Neural progenitor cell (in vitro differentiated cells): ENCODE data around the gene TEX2. TPM values are rescaled to one million over a fixed set of nuclear protein-coding genes. Genes with fewer than 3 reads are reported as not detected.
"Not testable (repeated sequence)": the region's sequence is repeated elsewhere in the genome, so short reads cannot be mapped to it uniquely, and the experiment has no call there.

Experiments
- DNase-seq: peaks from one replicate; pipeline ENCODE4 v3.0.0-alpha.2; 2016; ENCODE audit warnings: low spot score
- H2AFZ ChIP-seq: fragments of 200-600 bp; sonication (generic); replicated peaks from 2 replicates; pipeline ENCODE4 v1.6.1; 2016; ENCODE audit warnings: antibody characterized with exemption
- H3F3A ChIP-seq: fragments of 200-600 bp; sonication (generic); 2 replicates; pipeline ENCODE4 v1.6.1; 2016; ENCODE audit warnings: antibody characterized with exemption, low read depth
- H3K27ac ChIP-seq: fragments of 200-600 bp; sonication (generic); 2 replicates; pipeline ENCODE4 v1.5.1; 2016; ENCODE audit warnings: mild to moderate bottlenecking
- H3K27me3 ChIP-seq: fragments of 200-600 bp; sonication (generic); 2 replicates; pipeline ENCODE4 v1.6.1; 2016; ENCODE audit warnings: mild to moderate bottlenecking, moderate library complexity
- H3K36me3 ChIP-seq: fragments of 200-600 bp; sonication (generic); 2 replicates; pipeline ENCODE4 v1.5.1; 2016
- H3K4me1 ChIP-seq: fragments of 200-600 bp; sonication (generic); 2 replicates; pipeline ENCODE4 v1.6.1; 2016; ENCODE audit warnings: mixed run types
- H3K4me2 ChIP-seq: fragments of 200-600 bp; sonication (generic); 2 replicates; pipeline ENCODE4 v1.6.1; 2016
- H3K4me3 ChIP-seq: fragments of 200-600 bp; sonication (generic); 2 replicates; pipeline ENCODE4 v1.5.1; 2016
- H3K79me2 ChIP-seq: fragments of 200-600 bp; sonication (generic); 2 replicates; pipeline ENCODE4 v1.6.1; 2016; ENCODE audit warnings: low read depth
- H3K9ac ChIP-seq: fragments of 200-600 bp; sonication (generic); 2 replicates; pipeline ENCODE4 v1.6.1; 2016
- H3K9me3 ChIP-seq: fragments of 200-600 bp; sonication (generic); 2 replicates; pipeline ENCODE4 v1.5.1; 2016; ENCODE audit warnings: low read depth
- H4K20me1 ChIP-seq: fragments of 200-600 bp; sonication (generic); 2 replicates; pipeline ENCODE4 v1.6.1; 2016; ENCODE audit warnings: low read depth
- H3K27ac Mint-ChIP-seq: 3 replicates; pipeline ENCODE4 v1.8.0; 2021; ENCODE audit warnings: mixed read lengths
- H3K27me3 Mint-ChIP-seq: 2 replicates; pipeline ENCODE4 v1.8.0; 2022; ENCODE audit warnings: low read depth, mild to moderate bottlenecking, inconsistent platforms, moderate library complexity, mixed read lengths; ENCODE audit not compliant: insufficient read depth
- H3K36me3 Mint-ChIP-seq: 3 replicates; pipeline ENCODE4 v1.8.0; 2021; ENCODE audit warnings: mixed read lengths
- H3K4me1 Mint-ChIP-seq: 3 replicates; pipeline ENCODE4 v1.8.0; 2021; ENCODE audit warnings: mixed read lengths
- H3K4me3 Mint-ChIP-seq: 3 replicates; pipeline ENCODE4 v1.8.0; 2021; ENCODE audit warnings: mild to moderate bottlenecking, moderate library complexity, mixed read lengths
- H3K9me3 Mint-ChIP-seq: 3 replicates; pipeline ENCODE4 v1.8.0; 2020; ENCODE audit warnings: mixed read lengths
- CTCF ChIP-seq: fragments of 200-600 bp; sonication (generic); IDR thresholded peaks from 2 replicates; pipeline ENCODE4 v1.5.1; 2017; ENCODE audit warnings: antibody characterized with exemption, mild to moderate bottlenecking
- EZH2 ChIP-seq: fragments of 200-600 bp; sonication (generic); IDR thresholded peaks from 2 replicates; pipeline ENCODE4 v1.6.1; 2017; ENCODE audit warnings: antibody characterized with exemption, mild to moderate bottlenecking, moderate library complexity
- EZH2phosphoT487 ChIP-seq: fragments of 200-600 bp; sonication (generic); IDR thresholded peaks from 2 replicates; pipeline ENCODE4 v1.6.1; 2017; ENCODE audit warnings: antibody characterized with exemption
- total RNA-seq: library from RNA; depleted of rRNA; stranded (reverse); fragments of >200 nt; gene quantifications from 2 replicates; pipeline ENCODE4 v1.2.3, GENCODE V29; 2015; ENCODE audit warnings: low replicate concordance

Gene TEX2
- total RNA-seq, 1 donor from 2014 or later = 10.6 TPM

- Histone ChIP-seq H4K20me1 (no peaks in the 10 kb centered on the region), H3K27me3 (no peaks in the 10 kb centered on the region), H2AFZ (no peak overlapping the region), H3K27ac (no peak overlapping the region), H3F3A (no peaks in the 10 kb centered on the region), H3K9ac (no peak overlapping the region), H3K4me1 (no peaks in the 10 kb centered on the region), H3K79me2 (no peaks in the 10 kb centered on the region), H3K36me3 (no peaks in the 10 kb centered on the region), H3K4me2 (no peak overlapping the region), H3K9me3 (no peaks in the 10 kb centered on the region), H3K4me3 (no peak overlapping the region)
- no peak overlapping the region for H3K4me3 Mint-ChIP-seq
- DNase-seq = no peak
- H3K36me3 Mint-ChIP-seq = peaks cover 2% of the 10 kb centered on the region
- H3K27ac Mint-ChIP-seq = no peak overlapping the region
- peaks cover 2% of the 10 kb centered on the region for H3K4me1 Mint-ChIP-seq
- peaks cover 2% of the 10 kb centered on the region for H3K27me3 Mint-ChIP-seq
- no peaks in the 10 kb centered on the region for H3K9me3 Mint-ChIP-seq
- TF ChIP-seq EZH2 (no peak), CTCF (no peak), EZH2phosphoT487 (no peak)
Measured at GRCh38 chr17:64187093-64187895, 75.8 kb downstream of the TEX2 start.

- no peak overlapping the region for H2AFZ ChIP-seq
- H3K9me3 ChIP-seq = no peaks in the 10 kb centered on the region
- Mint-ChIP-seq H3K9me3 (no peaks in the 10 kb centered on the region), H3K36me3 (peaks cover 4% of the 10 kb centered on the region), H3K4me1 (peaks cover 2% of the 10 kb centered on the region), H3K27ac (no peak overlapping the region), H3K27me3 (peaks cover 2% of the 10 kb centered on the region), H3K4me3 (no peak overlapping the region)
- no peak overlapping the region for H3K9ac ChIP-seq
- no peaks in the 10 kb centered on the region for H4K20me1 ChIP-seq
- H3K36me3 ChIP-seq = no peaks in the 10 kb centered on the region
- H3K4me1 ChIP-seq = no peaks in the 10 kb centered on the region
- no peak overlapping the region for H3K4me2 ChIP-seq
- TF ChIP-seq CTCF (no peak), EZH2 (no peak), EZH2phosphoT487 (no peak)
- no peaks in the 10 kb centered on the region for H3F3A ChIP-seq
- H3K4me3 ChIP-seq = no peak overlapping the region
- no peaks in the 10 kb centered on the region for H3K27me3 ChIP-seq
- DNase-seq = no peak
- H3K27ac ChIP-seq = no peak overlapping the region
- no peaks in the 10 kb centered on the region for H3K79me2 ChIP-seq
Measured at GRCh38 chr17:64186171-64187092, 76.6 kb downstream of the TEX2 start.

- H3K36me3 Mint-ChIP-seq, H3K9me3 Mint-ChIP-seq, H3K9ac ChIP-seq, H2AFZ ChIP-seq, H3F3A ChIP-seq, H3K27ac Mint-ChIP-seq, H3K4me2 ChIP-seq, H3K36me3 ChIP-seq, H3K4me3 ChIP-seq, H3K79me2 ChIP-seq, DNase-seq, H3K4me1 ChIP-seq, H3K9me3 ChIP-seq, H3K27ac ChIP-seq, H3K27me3 ChIP-seq, H3K4me1 Mint-ChIP-seq, H3K27me3 Mint-ChIP-seq, H4K20me1 ChIP-seq, H3K4me3 Mint-ChIP-seq: not testable (repeated sequence)
Measured at GRCh38 chr17:64185557-64185956, 77.5 kb downstream of the TEX2 start.
